HUES48 (cell line): ENCODE results near the gene FAM131C.
"Not testable (repeated sequence)": the region's sequence is repeated elsewhere in the genome, so short reads cannot be mapped to it uniquely, and the experiment has no call there.

ENCODE experiments used
- H3K27ac ChIP-seq: one replicate; pipeline ENCODE4 v1.7.0; 2013; ENCODE audit warnings: low read depth, low read length, inconsistent platforms
- H3K27me3 ChIP-seq: 2 replicates; pipeline ENCODE4 v1.6.1; 2013; ENCODE audit warnings: mild to moderate bottlenecking, low read length; ENCODE audit not compliant: control insufficient read depth, insufficient read depth
- H3K36me3 ChIP-seq: 2 replicates; pipeline ENCODE4 v1.6.1; 2013; ENCODE audit warnings: low read length; ENCODE audit not compliant: control insufficient read depth, insufficient read depth
- H3K4me1 ChIP-seq: 2 replicates; pipeline ENCODE4 v1.6.1; 2013; ENCODE audit warnings: mild to moderate bottlenecking, low read length; ENCODE audit not compliant: control insufficient read depth, insufficient read depth
- H3K4me3 ChIP-seq: 2 replicates; pipeline ENCODE4 v1.5.1; 2013; ENCODE audit warnings: mild to moderate bottlenecking, low read depth, low read length
- H3K9ac ChIP-seq: 2 replicates; pipeline ENCODE4 v1.6.1; 2013; ENCODE audit warnings: mild to moderate bottlenecking, low read depth, low read length, moderate library complexity
- H3K9me3 ChIP-seq: 2 replicates; pipeline ENCODE4 v1.6.1; 2013; ENCODE audit warnings: low read length; ENCODE audit not compliant: control insufficient read depth, insufficient read depth

Gene FAM131C

GRCh38 chr1:16043950-16044349, 29.5 kb downstream of the FAM131C start:
- H3K27me3 ChIP-seq = peaks cover 6% of the 10 kb centered on the region; the same call in 1 of the 2 replicates
- H3K4me1 ChIP-seq = no peaks in the 10 kb centered on the region
- H3K27ac ChIP-seq = no peak overlapping the region
- H3K36me3 ChIP-seq = no peaks in the 10 kb centered on the region
- no peak overlapping the region for H3K4me3 ChIP-seq
- H3K9ac ChIP-seq = no peak overlapping the region
- H3K9me3 ChIP-seq = no peaks in the 10 kb centered on the region

- Histone ChIP-seq H3K36me3 (no peaks in the 10 kb centered on the region), H3K4me3 (no peak within 1 kb of the TSS), H3K9ac (no peak within 1 kb of the TSS), H3K27me3 (peaks cover 6% of the 10 kb centered on the region; the same call in 1 of the 2 replicates), H3K27ac (no peak within 1 kb of the TSS), H3K4me1 (no peaks in the 10 kb centered on the region), H3K9me3 (no peaks in the 10 kb centered on the region)
These were observed 29.9 kb downstream of the FAM131C start, which contains the start of gene CLCNKB for GRCh38 chr1:16043521-16043920. Gene CLCNKB, plus strand, starts transcription at chr1:16043782. Its CDS starts 711 bp downstream, at chr1:16044493.

DNA sequence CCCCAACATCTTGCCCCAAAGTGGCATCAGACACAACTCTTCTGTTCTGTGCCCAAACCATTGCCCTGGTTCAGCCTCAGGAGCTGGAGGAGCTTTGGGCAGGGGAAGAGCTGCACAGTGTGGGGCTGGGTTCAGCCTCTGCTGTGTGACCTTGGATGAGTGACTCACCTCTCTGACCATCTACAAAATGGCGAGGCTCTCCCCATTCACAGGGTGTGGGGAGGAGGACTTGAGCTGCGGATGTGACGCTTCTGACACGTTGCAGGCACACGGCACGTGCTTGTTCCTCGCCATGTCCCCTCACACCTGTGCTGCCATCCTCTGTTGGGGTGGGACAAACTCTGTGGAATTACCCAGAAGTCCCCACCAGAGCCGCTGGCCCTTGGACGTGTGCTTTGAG, 30.8 kb downstream of the FAM131C start:
- not testable (repeated sequence) for H3K4me1 ChIP-seq, H3K27ac ChIP-seq, H3K27me3 ChIP-seq, H3K36me3 ChIP-seq, H3K9ac ChIP-seq, H3K4me3 ChIP-seq, H3K9me3 ChIP-seq

- Histone ChIP-seq H3K36me3 (no peaks in the 10 kb centered on the region), H3K4me1 (no peaks in the 10 kb centered on the region), H3K9me3 (no peaks in the 10 kb centered on the region), H3K9ac (no peak overlapping the region), H3K27ac (no peak overlapping the region), H3K27me3 (no peaks in the 10 kb centered on the region; the same call in 1 of the 2 replicates), H3K4me3 (no peak overlapping the region)
These were observed 31.4 kb downstream of the FAM131C start for GRCh38 chr1:16042096-16042495.

GRCh38 chr1:16041200-16041599, 32.3 kb downstream of the FAM131C start:
- Histone ChIP-seq H3K36me3 (no peaks in the 10 kb centered on the region), H3K9ac (no peak overlapping the region), H3K27ac (no peak overlapping the region), H3K27me3 (no peaks in the 10 kb centered on the region), H3K4me1 (no peaks in the 10 kb centered on the region), H3K9me3 (no peaks in the 10 kb centered on the region), H3K4me3 (no peak overlapping the region)

GRCh38 chr1:16039871-16040270, 33.6 kb downstream of the FAM131C start:
- not testable (repeated sequence) for H3K4me1 ChIP-seq, H3K36me3 ChIP-seq, H3K27me3 ChIP-seq, H3K4me3 ChIP-seq, H3K9me3 ChIP-seq, H3K27ac ChIP-seq, H3K9ac ChIP-seq

DNA sequence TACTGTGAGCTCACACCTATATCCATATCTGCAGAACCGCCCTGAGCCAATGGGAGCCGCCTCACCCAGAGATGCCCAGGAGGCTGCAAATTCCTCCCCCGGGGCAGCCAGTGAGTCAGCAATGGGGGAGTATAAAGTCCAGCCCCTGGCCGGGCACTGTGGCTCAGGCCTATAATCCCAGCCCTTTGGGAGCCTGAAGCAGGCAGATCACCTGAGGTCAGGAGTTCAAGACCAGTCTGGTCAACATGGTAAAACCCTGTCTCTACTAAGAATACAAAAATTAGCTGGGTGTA, 34.9 kb downstream of the FAM131C start:
- H3K27me3 ChIP-seq = no peaks in the 10 kb centered on the region
- H3K9me3 ChIP-seq = no peaks in the 10 kb centered on the region
- no peaks in the 10 kb centered on the region for H3K4me1 ChIP-seq
- no peak overlapping the region for H3K4me3 ChIP-seq
- no peaks in the 10 kb centered on the region for H3K36me3 ChIP-seq
- no peak overlapping the region for H3K27ac ChIP-seq
- H3K9ac ChIP-seq = no peak overlapping the region

GRCh38 chr1:16036461-16036860, 37.0 kb downstream of the FAM131C start:
- H3K4me1 ChIP-seq = not testable (repeated sequence)

GRCh38 chr1:16033103-16033632, 40.3 kb downstream of the FAM131C start:
- H3K9me3 ChIP-seq, H3K27me3 ChIP-seq, H3K27ac ChIP-seq, H3K4me3 ChIP-seq, H3K9ac ChIP-seq, H3K4me1 ChIP-seq, H3K36me3 ChIP-seq: not testable (repeated sequence)

More at GRCh38 chr1:16036461-16036860, 37.0 kb downstream of the FAM131C start:
- H3K27ac ChIP-seq, H3K36me3 ChIP-seq, H3K9me3 ChIP-seq, H3K27me3 ChIP-seq, H3K4me3 ChIP-seq, H3K9ac ChIP-seq: not testable (repeated sequence)

DNA sequence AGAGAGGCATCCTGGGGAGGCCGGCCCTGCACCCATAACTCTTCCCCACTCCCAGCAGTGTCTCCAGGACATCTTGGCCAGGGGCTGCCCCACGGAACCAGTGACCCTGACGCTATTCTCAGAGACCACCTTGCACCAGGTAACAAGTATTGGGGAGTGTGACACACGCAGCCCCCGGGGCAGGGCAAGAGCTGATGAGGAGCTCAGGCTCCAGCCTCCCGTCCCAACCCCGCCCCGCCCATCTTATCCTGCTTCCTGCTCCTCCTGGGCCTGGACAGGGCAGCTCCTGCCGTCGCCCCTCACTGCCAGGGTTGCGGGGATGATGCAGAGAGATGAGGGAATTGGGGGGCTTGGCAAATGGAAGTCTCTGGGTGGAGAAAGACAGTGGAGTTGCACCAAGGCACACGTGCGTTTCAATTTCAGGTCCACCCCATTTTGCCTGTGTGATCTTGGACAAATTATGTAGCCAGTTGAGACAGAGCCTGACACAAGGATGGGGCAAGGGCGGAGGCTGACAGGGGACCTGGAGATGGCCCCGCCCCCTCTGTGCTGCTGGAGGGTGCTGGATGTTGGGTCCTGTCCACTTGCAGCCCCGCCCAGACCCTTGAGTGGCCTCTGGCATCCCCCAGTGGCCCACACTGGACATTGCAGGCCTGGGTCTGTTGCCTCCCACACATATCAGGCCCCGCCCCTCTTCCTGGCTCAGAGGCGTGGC, 40.9 kb downstream of the FAM131C start:
- Histone ChIP-seq H3K4me1 (peaks cover 10% of the 10 kb centered on the region; the same call in 1 of the 2 replicates), H3K36me3 (no peaks in the 10 kb centered on the region), H3K4me3 (no peak overlapping the region), H3K27ac (no peak overlapping the region), H3K27me3 (no peaks in the 10 kb centered on the region), H3K9me3 (no peaks in the 10 kb centered on the region), H3K9ac (no peak overlapping the region)

DNA sequence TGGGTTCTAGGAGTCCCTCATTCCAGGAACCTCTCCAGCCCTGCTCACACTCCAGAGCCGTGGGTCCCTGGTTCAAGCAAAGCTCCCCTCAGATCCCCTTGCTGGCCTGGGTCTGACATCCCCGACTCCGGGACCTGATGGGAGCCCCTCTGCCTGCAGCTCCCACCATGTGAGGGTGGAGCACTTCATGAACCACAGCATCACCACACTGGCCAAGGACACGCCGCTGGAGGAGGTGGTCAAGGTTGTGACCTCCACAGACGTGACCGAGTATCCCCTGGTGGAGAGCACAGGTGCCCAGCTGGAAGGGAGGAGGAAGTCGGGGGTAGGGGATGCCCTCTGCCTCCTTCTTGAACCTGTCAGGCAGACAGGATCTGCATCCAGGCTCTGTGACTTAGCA, 41.9 kb downstream of the FAM131C start:
- H3K27ac ChIP-seq = no peak overlapping the region
- no peaks in the 10 kb centered on the region for H3K36me3 ChIP-seq
- H3K4me1 ChIP-seq = peaks cover 10% of the 10 kb centered on the region; the same call in 1 of the 2 replicates
- no peaks in the 10 kb centered on the region for H3K27me3 ChIP-seq
- H3K9me3 ChIP-seq = no peaks in the 10 kb centered on the region
- H3K4me3 ChIP-seq = no peak overlapping the region
- no peak overlapping the region for H3K9ac ChIP-seq
